NCI-H2081 (cell line): ENCODE results near the gene ANAPC7.
"Not testable (repeated sequence)": the region's sequence is repeated elsewhere in the genome, so short reads cannot be mapped to it uniquely, and the experiment has no call there.

ENCODE experiments used
- DNase-seq, 2 experiments: peaks; one replicate each; lab custom pipeline; 2025; lab: John Stamatoyannopoulos, UW

The ANAPC7 gene

GRCh38 chr12:110348431-110349059, 55.0 kb downstream of the ANAPC7 start:
- no peak for DNase-seq

GRCh38 chr12:110347767-110348166, 55.7 kb downstream of the ANAPC7 start:
- no peak for DNase-seq

GRCh38 chr12:110345963-110346362, 57.5 kb downstream of the ANAPC7 start:
- no peak for DNase-seq

GRCh38 chr12:110345176-110345661, 58.3 kb downstream of the ANAPC7 start:
- no peak for DNase-seq

GRCh38 chr12:110344657-110345056, 58.9 kb downstream of the ANAPC7 start:
- DNase-seq = no peak

GRCh38 chr12:110343736-110344555, 59.6 kb downstream of the ANAPC7 start:
- no peak for DNase-seq

GRCh38 chr12:110343114-110343513, 60.4 kb downstream of the ANAPC7 start:
- DNase-seq = no peak

GRCh38 chr12:110342157-110342556, 61.4 kb downstream of the ANAPC7 start:
- no peak for DNase-seq

GRCh38 chr12:110340706-110341105, 62.8 kb downstream of the ANAPC7 start:
- no peak for DNase-seq

- not testable (repeated sequence) for DNase-seq
These were observed 63.2 kb downstream of the ANAPC7 start for GRCh38 chr12:110340261-110340660.

- DNase-seq = no peak
These were observed 64.1 kb downstream of the ANAPC7 start for GRCh38 chr12:110339184-110339952.

GRCh38 chr12:110338754-110339153, 64.8 kb downstream of the ANAPC7 start:
- DNase-seq = peak in 1 of 2 experiments; percentile 15

GRCh38 chr12:110337912-110338710, 65.4 kb downstream of the ANAPC7 start:
- no peak for DNase-seq

GRCh38 chr12:110335481-110336045, 67.9 kb downstream of the ANAPC7 start:
- DNase-seq = no peak

GRCh38 chr12:110333201-110333600, 70.3 kb downstream of the ANAPC7 start:
- no peak for DNase-seq

- DNase-seq = no peak
These were observed 73.0 kb downstream of the ANAPC7 start for GRCh38 chr12:110330544-110330943.

GRCh38 chr12:110330124-110330523, 73.4 kb downstream of the ANAPC7 start:
- no peak for DNase-seq

GRCh38 chr12:110329710-110330109, 73.8 kb downstream of the ANAPC7 start:
- DNase-seq = no peak
